LNCaP clone FGC (cell line): Measurements from ENCODE around the gene KIF7.

Experiments used
- DNase-seq: peaks from one replicate; pipeline ENCODE4 v3.0.0-alpha.2; 2011; ENCODE audit warnings: low read depth
- H3K4me3 ChIP-seq: 2 replicates; pipeline ENCODE4 v1.5.1; 2011; ENCODE audit warnings: mild to moderate bottlenecking, low read depth, low read length, control low read depth
- TF ChIP-seq, protein P1 (sequence below): IDR thresholded peaks from 2 replicates; pipeline ENCODE4 v1.5.1; 2012; ENCODE audit warnings: mild to moderate bottlenecking; ENCODE audit not compliant: control insufficient read depth, insufficient read depth; ENCODE audit errors: extremely low read depth

KIF7 gene

DNA sequence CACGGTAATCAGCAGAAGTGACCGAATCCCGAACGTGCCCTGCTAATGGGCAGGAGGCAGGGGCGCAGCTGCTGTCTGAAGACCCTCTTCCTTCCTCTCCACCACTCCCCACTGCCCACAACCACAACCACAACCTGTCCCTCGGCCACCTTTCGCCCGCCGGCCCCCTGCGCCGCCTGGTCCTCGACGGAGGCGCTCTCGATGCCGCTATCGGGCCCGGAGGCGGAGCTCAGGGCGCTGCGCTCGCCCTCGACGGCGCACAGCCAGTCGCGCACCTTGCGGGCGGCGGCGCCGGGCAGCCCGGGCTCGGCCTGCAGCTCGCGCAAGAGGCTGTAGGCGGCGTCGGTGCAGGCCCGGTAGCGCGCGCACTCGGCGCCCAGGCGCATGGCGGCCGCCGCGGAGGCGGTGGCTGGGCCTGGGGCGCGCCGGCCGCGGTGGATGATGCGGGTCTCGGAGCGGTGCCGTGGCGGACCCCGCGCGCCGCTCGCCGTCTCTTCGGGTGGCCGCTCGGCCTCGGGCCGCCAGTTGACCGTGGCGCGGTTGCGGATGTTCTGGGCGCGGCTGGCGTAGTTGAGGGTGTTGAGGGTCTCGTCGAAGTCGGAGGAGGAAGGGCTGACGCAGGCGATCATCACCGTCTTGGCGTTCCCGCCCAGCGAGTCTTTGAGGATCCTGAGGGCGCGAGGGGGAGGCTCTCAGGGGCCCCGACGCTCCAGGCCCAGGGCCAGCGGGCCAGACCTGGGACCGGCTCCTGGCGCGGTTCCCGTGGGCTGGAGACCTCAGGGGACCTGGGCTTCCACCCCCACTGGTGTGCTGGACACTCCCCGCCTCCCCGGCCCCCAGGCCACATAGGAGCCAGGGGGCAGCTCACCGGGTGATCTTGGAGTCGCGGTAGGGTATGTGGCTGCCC is 6.9 kb downstream of the KIF7 start:
- TF ChIP-seq, protein P1, sequence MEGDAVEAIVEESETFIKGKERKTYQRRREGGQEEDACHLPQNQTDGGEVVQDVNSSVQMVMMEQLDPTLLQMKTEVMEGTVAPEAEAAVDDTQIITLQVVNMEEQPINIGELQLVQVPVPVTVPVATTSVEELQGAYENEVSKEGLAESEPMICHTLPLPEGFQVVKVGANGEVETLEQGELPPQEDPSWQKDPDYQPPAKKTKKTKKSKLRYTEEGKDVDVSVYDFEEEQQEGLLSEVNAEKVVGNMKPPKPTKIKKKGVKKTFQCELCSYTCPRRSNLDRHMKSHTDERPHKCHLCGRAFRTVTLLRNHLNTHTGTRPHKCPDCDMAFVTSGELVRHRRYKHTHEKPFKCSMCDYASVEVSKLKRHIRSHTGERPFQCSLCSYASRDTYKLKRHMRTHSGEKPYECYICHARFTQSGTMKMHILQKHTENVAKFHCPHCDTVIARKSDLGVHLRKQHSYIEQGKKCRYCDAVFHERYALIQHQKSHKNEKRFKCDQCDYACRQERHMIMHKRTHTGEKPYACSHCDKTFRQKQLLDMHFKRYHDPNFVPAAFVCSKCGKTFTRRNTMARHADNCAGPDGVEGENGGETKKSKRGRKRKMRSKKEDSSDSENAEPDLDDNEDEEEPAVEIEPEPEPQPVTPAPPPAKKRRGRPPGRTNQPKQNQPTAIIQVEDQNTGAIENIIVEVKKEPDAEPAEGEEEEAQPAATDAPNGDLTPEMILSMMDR = no peak
- H3K4me3 ChIP-seq = no peak overlapping the region
- DNase-seq = no peak

DNA sequence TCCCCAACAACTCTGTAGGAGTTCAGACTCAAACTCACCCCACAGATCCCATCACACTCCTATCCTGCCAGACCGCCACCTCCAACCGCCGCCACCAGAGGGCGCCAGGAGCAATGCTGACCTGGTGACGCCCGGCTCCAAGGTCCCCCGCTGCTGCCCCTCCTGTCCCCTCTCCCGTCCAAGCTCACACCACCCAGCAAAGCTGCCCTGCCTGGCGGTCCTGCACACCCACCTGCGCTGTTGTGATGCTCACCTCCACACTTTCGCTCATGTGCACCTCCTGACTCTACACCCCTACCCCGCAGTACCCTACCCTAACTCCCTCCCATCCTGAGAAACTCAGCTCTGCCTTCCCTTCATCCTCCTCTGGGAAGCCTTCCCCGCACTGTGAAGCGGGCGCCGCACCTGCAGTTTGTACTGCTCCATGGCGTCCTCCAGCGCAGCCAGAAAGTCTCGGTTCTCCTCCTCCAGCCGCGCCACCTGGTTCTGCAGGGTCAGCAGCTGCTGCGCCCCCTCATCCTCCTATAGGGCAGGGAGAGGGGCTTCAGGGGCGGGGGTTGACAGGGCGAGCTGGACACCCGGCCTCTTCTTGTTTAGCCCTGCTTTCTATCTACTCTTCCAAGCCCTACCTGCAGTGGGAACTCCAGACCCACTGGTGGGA is 7.9 kb downstream of the KIF7 start:
- peak; percentile 13 for DNase-seq
- peak overlapping the region; percentile 14; the same call in 1 of the 2 replicates for H3K4me3 ChIP-seq
- TF ChIP-seq, protein P1 = peak; percentile 95

- H3K4me3 ChIP-seq = no peak overlapping the region
- TF ChIP-seq, protein P1 = no peak
- DNase-seq = no peak
Measured at GRCh38 chr15:89646416-89647141, 8.7 kb downstream of the KIF7 start.

DNA sequence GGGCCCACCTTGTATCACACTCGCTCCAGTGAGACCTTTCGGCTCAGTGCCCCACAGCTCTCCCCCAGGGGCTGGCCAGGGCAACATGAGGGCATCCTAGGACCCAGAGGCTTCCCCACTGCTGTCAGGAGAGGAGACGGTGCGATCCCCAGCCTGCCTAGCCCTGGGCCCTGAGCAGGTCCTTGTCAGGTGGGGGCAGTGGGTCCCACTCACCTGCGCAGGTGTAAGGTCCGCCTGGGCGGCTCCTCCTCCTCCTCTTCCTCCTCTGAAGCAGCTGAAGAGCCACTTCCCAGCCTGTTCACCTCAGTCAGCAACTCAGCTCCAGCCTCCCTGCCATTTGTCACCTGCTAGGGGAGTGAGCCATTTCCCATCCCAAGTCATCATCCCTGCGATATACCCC is 9.6 kb downstream of the KIF7 start:
- no peak for DNase-seq
- TF ChIP-seq, protein P1 = no peak
- H3K4me3 ChIP-seq = no peak overlapping the region

DNA sequence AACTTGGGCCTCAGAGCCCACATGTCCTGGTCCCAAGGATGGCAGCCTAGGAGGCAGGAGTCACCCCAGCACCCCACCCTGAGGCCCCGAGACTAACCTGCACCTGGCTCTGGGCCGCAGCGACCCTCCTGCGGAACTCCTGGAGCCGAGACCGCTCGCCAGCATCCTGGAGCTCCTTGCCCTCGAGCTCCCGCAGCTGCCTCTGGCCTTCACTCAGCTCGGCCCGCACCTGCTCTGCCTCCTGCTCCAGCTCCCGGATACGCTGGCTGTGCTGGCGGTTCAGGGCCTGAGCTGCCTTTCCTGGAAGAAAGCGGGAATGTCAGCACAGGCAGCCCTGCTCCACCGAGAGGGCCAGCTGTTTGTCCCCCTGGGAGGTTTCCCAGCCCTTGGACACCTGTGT is 13.2 kb downstream of the KIF7 start:
- DNase-seq = no peak
- no peak overlapping the region for H3K4me3 ChIP-seq
- TF ChIP-seq, protein P1 = no peak

DNA sequence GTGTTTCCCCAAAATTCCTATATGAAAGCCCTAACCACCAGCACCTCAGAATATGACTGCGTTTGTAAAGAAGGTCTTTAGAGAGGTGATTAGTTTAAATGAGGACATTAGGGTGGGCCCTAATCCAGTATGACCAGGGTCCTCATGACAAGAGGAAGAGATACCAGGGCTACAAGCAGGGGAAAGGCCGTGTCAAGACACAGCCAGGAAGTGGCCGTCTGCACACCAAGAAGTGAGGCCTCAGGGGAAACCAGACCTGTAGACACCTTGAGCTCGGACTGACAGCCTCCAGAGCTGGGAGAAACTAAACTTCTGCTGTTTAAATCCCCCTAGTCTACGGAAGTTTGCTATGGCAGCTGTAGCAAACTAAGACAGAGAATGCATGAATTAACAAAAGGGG is 14.2 kb downstream of the KIF7 start:
- TF ChIP-seq, protein P1 = no peak
- DNase-seq = no peak
- H3K4me3 ChIP-seq = no peak overlapping the region
